Measurements from ENCODE around the gene DHRS12.

DNA sequence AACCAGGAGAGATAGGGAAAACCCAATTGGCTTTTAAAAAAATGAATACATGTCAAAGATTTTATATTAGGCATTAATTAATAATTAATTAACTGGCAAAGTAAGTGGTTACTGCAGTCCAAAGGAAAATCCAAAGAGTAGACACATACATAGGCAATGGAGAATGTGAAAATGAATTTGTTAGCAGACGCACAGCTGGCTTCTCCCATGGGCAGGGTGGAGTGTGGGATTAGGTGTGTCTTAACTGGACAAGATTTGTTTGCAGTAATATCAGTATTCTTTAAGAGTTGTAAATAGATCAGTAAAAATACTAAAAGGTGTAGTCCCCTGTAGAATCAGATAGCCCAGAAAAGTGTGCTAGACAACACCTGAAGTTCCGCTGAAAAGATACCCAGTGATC lies 58.7 kb downstream of the DHRS12 start:
- TF ChIP-seq, protein P1, sequence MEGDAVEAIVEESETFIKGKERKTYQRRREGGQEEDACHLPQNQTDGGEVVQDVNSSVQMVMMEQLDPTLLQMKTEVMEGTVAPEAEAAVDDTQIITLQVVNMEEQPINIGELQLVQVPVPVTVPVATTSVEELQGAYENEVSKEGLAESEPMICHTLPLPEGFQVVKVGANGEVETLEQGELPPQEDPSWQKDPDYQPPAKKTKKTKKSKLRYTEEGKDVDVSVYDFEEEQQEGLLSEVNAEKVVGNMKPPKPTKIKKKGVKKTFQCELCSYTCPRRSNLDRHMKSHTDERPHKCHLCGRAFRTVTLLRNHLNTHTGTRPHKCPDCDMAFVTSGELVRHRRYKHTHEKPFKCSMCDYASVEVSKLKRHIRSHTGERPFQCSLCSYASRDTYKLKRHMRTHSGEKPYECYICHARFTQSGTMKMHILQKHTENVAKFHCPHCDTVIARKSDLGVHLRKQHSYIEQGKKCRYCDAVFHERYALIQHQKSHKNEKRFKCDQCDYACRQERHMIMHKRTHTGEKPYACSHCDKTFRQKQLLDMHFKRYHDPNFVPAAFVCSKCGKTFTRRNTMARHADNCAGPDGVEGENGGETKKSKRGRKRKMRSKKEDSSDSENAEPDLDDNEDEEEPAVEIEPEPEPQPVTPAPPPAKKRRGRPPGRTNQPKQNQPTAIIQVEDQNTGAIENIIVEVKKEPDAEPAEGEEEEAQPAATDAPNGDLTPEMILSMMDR (IDR thresholded peaks at IDR 0.05) = no peak
- no peak for TF ChIP-seq POLR2A (IDR thresholded peaks at IDR 0.05)
